ENCODE data around the gene POMZP3. TPM values are rescaled to one million over a fixed set of nuclear protein-coding genes. Genes with fewer than 3 reads are reported as not detected.
"Not testable (repeated sequence)": the region's sequence is repeated elsewhere in the genome, so short reads cannot be mapped to it uniquely, and the experiment has no call there.

Gene POMZP3
- total RNA-seq: 4.2 and 7.4 TPM in 2 replicates

DNA sequence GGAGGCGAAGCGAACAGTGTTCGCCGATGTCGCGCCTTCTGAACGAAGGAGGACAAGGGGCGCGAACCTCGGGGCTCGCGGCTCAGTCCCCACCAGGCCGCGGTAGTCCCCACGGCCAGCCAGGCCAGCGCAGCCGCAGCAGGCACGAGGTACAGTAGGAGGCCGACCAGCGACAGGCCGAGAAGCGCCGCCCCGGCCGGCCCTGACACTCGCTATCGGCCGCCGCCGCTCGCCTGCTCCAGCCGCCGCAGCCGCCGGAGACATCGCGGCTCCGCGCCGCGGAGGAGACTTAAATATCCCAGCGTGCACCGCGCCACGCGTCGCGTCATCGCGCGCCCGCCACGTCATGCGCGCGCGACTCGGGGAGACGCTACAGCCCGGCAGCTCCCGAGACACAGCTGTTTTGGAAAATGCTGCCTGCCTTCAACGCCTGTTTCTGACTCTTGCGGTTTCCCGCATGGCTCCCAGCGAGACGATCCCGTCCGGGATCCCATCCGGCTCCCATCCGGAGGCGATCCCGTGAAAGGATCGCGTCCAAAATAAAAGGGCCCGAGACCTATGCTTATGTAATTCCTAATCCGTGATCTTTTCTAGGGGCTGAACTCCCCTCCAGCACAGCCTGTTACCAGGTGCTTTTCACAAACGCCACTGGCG is at the start of gene POMZP3:
TSS of gene POMZP3 (minus strand) at position 291 of the 654 bp plus-strand sequence. CDS start 1,215 bp downstream, outside the sequence.
- DNase-seq (ENCODE audit: low read depth): not testable (repeated sequence)
- peak within 1 kb of the TSS; percentile 60 for H3K4me3 ChIP-seq (ENCODE audit: low read depth, low read length)

DNA sequence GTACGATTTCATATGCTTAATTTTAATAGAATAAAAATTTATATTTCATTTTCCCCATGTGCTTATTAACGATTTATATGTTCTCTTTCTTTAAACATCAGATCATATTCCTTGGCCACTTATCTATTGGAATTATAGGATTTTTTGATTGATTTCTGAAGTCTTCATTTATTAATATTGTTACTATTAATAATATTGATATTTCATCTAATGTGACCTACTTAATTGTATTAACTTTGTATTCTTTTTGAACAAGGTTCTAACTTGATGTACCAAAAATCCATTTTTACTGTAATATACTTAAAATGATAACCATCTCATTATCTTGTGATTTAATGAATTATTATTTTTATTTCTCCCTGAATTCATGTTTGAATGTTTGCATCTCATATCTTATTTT is 48.7 kb upstream of the POMZP3 start:
- DNase-seq (ENCODE audit: low read depth); H3K4me3 ChIP-seq (ENCODE audit: low read depth, low read length): not testable (repeated sequence)

DNA sequence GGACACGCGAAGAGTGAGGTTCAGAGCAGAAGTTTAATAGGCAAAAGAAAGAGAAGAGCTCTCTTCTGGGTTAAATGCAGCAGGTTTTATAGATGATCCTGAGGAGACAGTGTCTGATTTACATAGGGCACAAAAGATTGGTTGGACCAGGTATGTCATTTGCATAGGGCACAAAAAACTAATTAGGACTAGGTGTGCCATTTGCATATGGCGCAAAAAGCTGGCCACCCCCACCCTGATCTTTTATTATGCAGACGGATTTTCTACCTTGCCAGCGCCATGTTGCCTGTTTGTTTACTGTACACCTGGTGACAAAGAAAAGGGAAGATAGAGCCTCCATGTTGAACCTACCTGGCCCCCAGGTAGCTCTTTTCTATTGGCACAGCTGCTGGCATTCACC is 46.3 kb upstream of the POMZP3 start:
- H3K4me3 ChIP-seq (ENCODE audit: low read depth, low read length); DNase-seq (ENCODE audit: low read depth): not testable (repeated sequence)

DNA sequence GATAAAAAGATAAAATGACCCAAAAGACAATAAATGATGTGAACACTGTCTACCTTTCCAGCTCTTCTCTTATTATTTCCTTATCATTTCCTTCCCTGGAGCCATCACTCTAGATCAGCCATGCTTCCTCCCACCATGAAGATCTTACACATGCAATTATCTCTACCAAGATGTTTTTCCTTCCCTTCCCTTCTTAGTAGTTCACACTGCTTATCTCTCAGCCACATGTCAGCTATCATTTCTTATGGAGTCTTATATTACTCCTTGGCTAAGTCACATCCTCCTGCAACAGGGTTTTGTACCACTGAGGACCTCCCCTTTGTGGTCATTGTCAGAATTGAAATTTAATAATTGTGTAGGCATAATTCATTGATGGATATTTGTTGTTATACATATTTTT is 32.1 kb upstream of the POMZP3 start:
- not testable (repeated sequence) for DNase-seq (ENCODE audit: low read depth); H3K4me3 ChIP-seq (ENCODE audit: low read depth, low read length)

DNA sequence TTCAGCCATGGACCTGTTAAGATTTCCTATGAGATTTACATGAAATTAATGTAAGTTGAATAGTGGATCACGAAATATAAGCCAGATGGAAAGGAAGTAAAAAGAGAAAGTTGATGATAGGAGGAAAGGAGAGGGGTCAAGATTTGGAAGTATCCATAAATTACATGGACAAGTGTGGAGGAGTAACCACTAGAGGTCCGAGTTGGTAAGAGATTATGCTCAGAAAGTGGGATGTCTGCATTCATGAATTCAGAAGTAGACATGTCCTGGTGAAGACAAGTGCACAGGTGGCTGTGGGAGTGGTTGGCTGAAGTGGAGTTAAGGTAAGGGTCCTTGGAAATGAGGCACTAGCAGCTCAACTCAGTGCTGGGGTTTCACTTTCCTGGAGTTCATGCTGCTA is 29.3 kb upstream of the POMZP3 start:
- TF ChIP-seq, protein P1, sequence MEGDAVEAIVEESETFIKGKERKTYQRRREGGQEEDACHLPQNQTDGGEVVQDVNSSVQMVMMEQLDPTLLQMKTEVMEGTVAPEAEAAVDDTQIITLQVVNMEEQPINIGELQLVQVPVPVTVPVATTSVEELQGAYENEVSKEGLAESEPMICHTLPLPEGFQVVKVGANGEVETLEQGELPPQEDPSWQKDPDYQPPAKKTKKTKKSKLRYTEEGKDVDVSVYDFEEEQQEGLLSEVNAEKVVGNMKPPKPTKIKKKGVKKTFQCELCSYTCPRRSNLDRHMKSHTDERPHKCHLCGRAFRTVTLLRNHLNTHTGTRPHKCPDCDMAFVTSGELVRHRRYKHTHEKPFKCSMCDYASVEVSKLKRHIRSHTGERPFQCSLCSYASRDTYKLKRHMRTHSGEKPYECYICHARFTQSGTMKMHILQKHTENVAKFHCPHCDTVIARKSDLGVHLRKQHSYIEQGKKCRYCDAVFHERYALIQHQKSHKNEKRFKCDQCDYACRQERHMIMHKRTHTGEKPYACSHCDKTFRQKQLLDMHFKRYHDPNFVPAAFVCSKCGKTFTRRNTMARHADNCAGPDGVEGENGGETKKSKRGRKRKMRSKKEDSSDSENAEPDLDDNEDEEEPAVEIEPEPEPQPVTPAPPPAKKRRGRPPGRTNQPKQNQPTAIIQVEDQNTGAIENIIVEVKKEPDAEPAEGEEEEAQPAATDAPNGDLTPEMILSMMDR (conservative IDR thresholded peaks at IDR 0.05; ENCODE audit: low read depth, low read length): peak; percentile 10
- not testable (repeated sequence) for DNase-seq (ENCODE audit: low read depth); H3K4me3 ChIP-seq (ENCODE audit: low read depth, low read length)

DNA sequence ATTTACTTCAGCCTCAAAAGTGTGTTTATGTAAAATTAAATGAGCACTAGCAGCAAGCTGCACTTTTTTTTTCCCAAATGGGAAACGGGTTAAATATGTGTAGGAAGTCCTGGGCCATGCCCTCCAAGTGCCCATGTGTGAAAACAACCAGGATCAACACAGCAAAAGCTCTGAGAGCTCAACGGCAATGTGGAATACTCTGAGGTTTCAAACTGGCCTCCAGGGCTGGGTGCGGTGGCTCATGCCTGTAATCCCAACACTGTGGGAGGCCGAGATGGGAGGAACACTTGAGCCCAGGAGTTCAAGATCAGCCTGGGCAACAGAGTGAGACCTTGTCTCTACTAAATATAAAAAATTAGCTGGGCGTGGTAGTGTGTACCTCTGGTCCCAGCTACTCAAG is 15.5 kb upstream of the POMZP3 start:
- H3K4me3 ChIP-seq (ENCODE audit: low read depth, low read length); DNase-seq (ENCODE audit: low read depth): not testable (repeated sequence)

DNA sequence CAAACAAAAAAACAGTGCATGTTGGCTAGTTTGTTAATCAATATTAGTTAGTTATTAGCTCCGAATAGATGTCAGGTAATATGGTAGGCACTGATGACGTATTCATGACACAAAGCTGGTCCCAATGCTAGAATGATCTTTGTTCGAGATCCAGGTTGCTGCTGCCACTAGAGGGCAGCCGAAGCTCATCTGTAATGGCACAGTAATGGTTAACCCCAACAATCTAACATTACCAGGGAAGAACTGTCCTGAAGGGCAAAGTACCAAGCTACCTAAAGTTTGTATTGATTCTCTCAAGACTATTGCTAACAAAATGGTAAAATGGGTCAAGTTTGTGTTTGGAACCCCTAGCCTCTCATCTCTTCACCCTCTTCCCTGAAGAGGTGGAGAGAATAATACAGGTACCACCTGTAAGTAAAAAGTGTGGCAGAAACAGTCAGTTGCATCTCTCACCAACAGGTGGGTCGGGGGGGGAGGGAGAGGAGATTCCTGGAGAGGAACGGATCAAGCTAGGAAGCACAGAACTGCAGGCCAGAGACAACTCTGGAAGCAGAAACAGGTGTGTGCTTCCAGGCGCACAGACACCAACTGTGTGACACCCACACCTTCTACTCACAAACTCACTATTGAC is 10.1 kb upstream of the POMZP3 start:
- H3K4me3 ChIP-seq (ENCODE audit: low read depth, low read length); DNase-seq (ENCODE audit: low read depth): not testable (repeated sequence)
- TF ChIP-seq, protein P1 (conservative IDR thresholded peaks at IDR 0.05; ENCODE audit: low read depth, low read length): peak; percentile 45

DNA sequence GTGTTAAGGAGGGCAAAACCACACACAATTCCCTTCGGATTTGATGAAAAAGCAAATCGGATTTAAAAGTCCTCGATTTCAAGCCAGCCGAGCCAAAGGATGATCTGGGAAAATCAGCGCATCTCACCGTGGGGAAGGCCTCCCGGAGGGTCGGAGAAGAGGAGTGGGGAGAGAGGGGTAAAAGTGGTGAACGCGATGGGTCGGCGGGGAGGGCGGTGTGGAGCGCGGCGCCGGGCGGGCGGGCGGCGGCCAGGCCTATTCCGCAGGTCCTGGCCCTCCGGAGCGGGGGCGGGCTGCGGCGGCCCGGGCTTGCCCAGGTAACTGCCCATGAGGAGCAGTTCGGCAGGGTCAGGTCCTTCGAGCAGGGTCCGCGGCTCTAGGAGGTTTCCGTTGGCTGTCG is 498 bp downstream of the POMZP3 start:
- not testable (repeated sequence) for DNase-seq (ENCODE audit: low read depth)
- peak overlapping the region; percentile 56 for H3K4me3 ChIP-seq (ENCODE audit: low read depth, low read length)

DNA sequence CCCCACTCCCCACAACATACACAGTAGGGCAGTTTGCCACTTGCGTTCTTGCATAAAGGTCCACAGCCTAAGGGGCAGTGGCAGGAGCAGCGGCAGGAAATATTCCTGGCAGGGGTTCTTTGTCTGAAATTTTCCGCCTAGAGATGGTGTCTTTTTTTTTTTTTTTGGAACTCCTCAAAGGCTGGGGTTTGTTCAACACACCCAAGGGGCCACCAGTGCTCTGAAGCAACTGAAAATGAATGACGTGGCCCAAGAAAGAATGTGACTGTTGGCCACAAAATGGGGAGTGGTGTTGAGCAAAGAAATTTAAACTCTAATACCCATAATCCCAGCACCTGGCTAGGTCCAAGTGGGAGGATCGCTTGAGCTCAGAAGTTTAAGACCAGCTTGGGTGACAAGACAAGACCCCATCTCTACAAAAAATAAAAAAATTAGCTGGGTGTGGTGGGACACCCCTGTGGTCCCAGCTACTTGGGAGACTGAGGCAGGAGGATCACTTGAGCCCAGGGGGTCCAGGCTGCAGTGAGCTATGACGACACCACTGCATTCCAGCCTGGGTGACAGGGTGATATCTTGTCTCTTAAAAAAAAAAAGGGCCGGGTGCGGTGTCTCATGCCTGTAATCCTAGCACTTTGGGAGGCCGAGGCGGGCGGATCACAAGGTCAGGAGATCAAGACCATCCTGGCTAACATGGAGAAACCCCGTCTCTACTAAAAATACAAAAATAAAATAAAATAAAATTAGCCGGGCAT is 7.5 kb downstream of the POMZP3 start:
- not testable (repeated sequence) for H3K4me3 ChIP-seq (ENCODE audit: low read depth, low read length); DNase-seq (ENCODE audit: low read depth)

DNA sequence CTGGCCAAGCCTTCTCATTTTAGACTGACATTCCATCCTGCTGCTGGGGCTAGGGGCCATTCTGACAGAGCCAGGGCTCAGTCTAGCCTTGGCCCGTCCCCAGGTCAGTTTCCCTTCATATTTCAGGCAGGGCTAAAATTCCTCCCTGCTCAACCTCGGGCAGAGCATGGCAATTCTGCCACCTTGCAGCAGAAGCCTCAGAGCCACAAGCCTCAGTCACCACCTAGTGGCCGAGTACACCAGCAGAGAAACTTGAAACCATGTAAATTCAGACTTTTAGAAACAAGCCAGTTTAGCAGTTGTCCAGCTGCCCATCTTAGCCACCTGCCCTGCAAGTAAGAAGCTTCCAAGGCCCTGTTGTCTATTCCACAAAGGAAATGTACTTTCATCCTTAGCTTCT is 13.3 kb downstream of the POMZP3 start:
- not testable (repeated sequence) for DNase-seq (ENCODE audit: low read depth)

DNA sequence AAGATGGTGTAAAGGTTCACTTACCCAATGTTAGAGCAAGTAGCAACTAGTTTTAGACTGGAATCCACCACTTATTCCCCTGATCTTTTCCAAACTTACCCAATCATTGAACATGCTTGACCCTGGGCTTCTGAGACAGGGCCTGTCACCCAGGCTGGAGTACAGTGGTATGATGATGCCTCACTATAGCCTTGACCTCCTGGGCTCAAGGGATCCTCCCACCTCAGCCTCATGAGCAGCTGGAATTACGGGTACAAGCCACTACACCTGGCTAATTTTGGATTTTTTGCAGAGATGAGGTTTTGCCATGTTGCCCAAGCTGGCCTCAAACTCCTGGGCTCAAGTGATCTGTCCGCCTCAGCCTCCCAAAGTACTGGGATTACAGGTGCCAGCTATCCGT is 14.8 kb downstream of the POMZP3 start:
- H3K4me3 ChIP-seq (ENCODE audit: low read depth, low read length); DNase-seq (ENCODE audit: low read depth): not testable (repeated sequence)

More for the DNA sequence above, 13.3 kb downstream of the POMZP3 start:
- H3K4me3 ChIP-seq (ENCODE audit: low read depth, low read length): not testable (repeated sequence)

DNA sequence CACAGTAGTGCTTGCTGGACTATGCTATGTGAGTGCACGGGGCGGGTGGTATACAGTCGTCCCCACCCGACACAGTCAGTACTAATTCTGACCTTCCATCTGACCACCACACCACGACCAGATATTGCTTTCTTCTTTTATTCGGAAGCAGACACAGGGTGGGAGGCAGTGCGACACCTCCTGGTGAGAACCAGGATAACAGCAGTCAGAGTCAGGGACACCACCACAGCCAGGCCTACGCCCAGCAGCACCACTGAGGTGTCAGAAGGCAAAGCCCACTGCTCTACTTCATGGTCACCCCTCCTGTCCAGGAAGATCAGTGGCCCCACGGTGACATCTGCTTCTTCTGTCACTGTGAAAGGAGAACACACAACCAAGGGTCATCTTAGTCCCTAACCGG is 17.2 kb downstream of the POMZP3 start:
- H3K4me3 ChIP-seq (ENCODE audit: low read depth, low read length); DNase-seq (ENCODE audit: low read depth): not testable (repeated sequence)

DNA sequence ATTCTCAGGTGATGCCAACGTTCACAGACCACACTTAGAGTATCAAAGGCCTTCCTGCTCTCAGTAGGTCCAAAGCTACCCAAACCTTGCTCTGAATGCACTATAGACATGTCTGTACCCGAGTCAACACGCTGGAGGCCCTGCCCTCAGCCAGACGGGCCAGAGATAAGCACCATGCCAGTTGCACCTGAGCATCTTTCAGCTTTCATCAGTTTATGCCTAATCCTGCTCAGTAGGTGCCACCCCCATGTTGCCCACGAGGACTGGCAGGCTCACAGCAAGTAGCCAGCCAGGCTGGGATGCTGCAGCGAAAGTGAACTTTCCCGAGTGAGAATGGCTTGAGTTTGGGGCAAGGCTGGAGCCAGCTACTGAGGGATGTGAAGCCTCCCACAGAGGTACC is 18.6 kb downstream of the POMZP3 start:
- not testable (repeated sequence) for DNase-seq (ENCODE audit: low read depth); H3K4me3 ChIP-seq (ENCODE audit: low read depth, low read length)

DNA sequence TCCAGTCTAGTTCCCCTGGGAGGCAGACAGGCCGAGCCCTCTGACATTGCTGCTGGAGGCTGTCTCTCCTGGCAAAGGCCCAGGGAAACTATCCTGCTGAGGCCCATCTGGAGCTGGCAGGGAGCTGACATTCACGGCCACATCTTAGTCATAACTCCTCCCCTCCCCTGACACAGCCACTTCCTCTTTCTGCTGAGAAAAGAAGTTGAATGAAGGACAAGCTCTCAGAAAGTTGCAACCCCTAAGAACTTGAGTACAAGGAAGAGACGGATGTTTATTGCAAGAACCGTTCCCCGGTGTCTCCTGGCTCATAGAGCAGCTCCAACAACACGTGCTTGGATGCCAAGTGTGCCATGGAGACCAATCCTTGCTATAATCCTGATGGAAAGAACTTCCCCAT is 21.1 kb downstream of the POMZP3 start:
- peak; percentile 56 for DNase-seq (ENCODE audit: low read depth)
- H3K4me3 ChIP-seq (ENCODE audit: low read depth, low read length): not testable (repeated sequence)

DNA sequence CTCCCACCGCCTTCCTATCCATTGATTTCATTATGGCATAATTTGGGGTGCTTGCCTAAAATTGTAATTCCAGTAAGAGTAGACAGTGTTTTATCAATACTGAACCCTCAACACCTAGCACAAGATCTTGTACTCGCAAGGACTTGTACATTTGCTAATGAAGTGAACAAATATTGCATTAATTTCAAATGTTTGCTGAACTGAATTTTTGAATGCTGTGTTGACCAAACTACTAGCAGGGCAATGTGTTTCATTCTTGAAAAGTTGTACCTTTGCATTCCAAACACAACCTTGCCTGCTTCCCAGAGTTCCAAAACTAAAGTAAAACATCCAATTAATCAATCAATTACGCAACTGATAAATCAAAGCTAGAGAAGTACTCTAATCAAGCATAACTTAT is 26.4 kb downstream of the POMZP3 start:
- DNase-seq (ENCODE audit: low read depth): not testable (repeated sequence)

DNA sequence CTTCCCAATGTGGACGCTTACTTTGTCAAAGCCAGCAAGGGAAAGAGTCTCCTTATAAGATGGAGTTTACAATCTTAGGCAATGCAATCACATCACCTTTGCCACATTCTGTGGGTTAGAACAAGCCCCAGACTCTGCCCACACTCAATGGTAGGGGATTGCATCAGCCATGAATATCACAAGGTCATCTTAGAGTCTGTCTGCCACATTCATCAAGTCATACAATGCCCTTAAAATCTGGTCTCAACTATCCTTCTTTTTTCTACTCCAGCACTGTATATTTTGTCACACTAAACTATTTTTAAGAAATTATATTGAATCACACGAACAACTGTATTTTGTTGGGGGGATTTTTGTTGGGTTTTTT is 27.0 kb downstream of the POMZP3 start:
- DNase-seq (ENCODE audit: low read depth); H3K4me3 ChIP-seq (ENCODE audit: low read depth, low read length): not testable (repeated sequence)

More for the DNA sequence above, 26.4 kb downstream of the POMZP3 start:
- not testable (repeated sequence) for H3K4me3 ChIP-seq (ENCODE audit: low read depth, low read length)

All from epithelial cell of proximal tubule (primary cell).